Testis (tissue), 2 donors: ENCODE measurements around the gene NR1H4.

Experiments used
- POLR2A ChIP-seq: fragments of 450-650 bp; IDR thresholded peaks from one replicate; pipeline ENCODE4 v1.6.1; 2017; ENCODE audit warnings: antibody characterized with exemption, mild to moderate bottlenecking, moderate library complexity
- TF ChIP-seq, protein P1 (sequence below), 3 experiments: fragments of 450-650 bp in 2 of 3; fragments of 200-600 bp in 1 of 3; sonication (generic) in 1 of 3; IDR thresholded peaks; one replicate each; pipeline ENCODE4 v1.5.1; 2016 to 2019; ENCODE audit warnings: antibody characterized with exemption in 3 of 3, mild to moderate bottlenecking in 2 of 3, moderate library complexity in 1 of 3

- TF ChIP-seq, protein P1, sequence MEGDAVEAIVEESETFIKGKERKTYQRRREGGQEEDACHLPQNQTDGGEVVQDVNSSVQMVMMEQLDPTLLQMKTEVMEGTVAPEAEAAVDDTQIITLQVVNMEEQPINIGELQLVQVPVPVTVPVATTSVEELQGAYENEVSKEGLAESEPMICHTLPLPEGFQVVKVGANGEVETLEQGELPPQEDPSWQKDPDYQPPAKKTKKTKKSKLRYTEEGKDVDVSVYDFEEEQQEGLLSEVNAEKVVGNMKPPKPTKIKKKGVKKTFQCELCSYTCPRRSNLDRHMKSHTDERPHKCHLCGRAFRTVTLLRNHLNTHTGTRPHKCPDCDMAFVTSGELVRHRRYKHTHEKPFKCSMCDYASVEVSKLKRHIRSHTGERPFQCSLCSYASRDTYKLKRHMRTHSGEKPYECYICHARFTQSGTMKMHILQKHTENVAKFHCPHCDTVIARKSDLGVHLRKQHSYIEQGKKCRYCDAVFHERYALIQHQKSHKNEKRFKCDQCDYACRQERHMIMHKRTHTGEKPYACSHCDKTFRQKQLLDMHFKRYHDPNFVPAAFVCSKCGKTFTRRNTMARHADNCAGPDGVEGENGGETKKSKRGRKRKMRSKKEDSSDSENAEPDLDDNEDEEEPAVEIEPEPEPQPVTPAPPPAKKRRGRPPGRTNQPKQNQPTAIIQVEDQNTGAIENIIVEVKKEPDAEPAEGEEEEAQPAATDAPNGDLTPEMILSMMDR (IDR thresholded peaks at IDR 0.05) = no peak
- no peak for TF ChIP-seq POLR2A
Measured at GRCh38 chr12:100565987-100566545, 92.4 kb downstream of the NR1H4 start.
